ENCODE measurements around the gene CCDC157. TPM values are rescaled to one million over a fixed set of nuclear protein-coding genes. Genes with fewer than 3 reads are reported as not detected.

Gene CCDC157
- total RNA-seq, 1 donor: 2.9 TPM

- no peaks in the 10 kb centered on the region for H3K27me3 ChIP-seq (ENCODE audit: insufficient read depth, low read length)
- no peak overlapping the region for H3K4me2 ChIP-seq (ENCODE audit: insufficient read depth, low read length)
- no peaks in the 10 kb centered on the region for H4K20me1 ChIP-seq (ENCODE audit: insufficient read depth, low read length)
- H3K9me3 ChIP-seq (ENCODE audit: low read depth, low read length): no peaks in the 10 kb centered on the region
- H3K36me3 ChIP-seq (ENCODE audit: insufficient read depth, low read length): peaks cover 19% of the 10 kb centered on the region
- DNase-seq (ENCODE audit: insufficient read length, low spot score, missing footprints): peak; percentile 53
- TF ChIP-seq CTCF (IDR thresholded peaks at IDR 0.05; ENCODE audit: extremely low read depth, low read depth, low read length): no peak
- H3K4me1 ChIP-seq (ENCODE audit: insufficient read depth, low read length): peaks cover 9% of the 10 kb centered on the region
- H3K79me2 ChIP-seq (ENCODE audit: insufficient read depth, low read length): peaks cover 8% of the 10 kb centered on the region
- H3K27ac ChIP-seq (ENCODE audit: low read depth, low read length): no peak overlapping the region
- H3K4me3 ChIP-seq (ENCODE audit: insufficient read depth, low read length): no peak overlapping the region
- H2AFZ ChIP-seq (ENCODE audit: low read length): no peak overlapping the region
Measured at GRCh38 chr22:30383061-30383460, 26.3 kb downstream of the CCDC157 start.

GRCh38 chr22:30385942-30386341, 29.1 kb downstream of the CCDC157 start:
- TF ChIP-seq CTCF (IDR thresholded peaks at IDR 0.05; ENCODE audit: extremely low read depth, low read depth, low read length): no peak

DNA sequence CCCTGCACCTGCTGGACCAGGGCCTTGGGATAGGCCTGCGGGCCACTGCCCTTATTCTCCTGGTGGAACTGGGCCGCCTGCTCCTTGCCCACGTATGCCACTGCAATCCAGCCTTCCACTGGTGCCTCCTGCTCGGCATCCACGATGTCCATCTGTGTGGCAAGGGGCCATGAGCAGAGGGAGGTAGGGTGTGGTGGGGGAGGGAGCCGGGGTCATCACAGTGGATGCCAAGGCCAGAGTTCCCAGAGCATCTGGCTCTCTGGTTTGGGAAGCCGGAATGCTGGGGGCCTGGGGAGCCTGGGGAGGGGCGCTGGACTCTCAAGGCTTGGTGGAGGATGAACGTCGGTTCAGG, 29.8 kb downstream of the CCDC157 start:
- Histone ChIP-seq H3K36me3 (ENCODE audit: insufficient read depth, low read length) (peaks cover 13% of the 10 kb centered on the region), H3K9me3 (ENCODE audit: low read depth, low read length) (no peaks in the 10 kb centered on the region), H4K20me1 (ENCODE audit: insufficient read depth, low read length) (no peaks in the 10 kb centered on the region), H3K4me1 (ENCODE audit: insufficient read depth, low read length) (peaks cover 12% of the 10 kb centered on the region), H3K27ac (ENCODE audit: low read depth, low read length) (no peak overlapping the region), H3K4me3 (ENCODE audit: insufficient read depth, low read length) (peak overlapping the region; percentile 79), H3K27me3 (ENCODE audit: insufficient read depth, low read length) (no peaks in the 10 kb centered on the region), H3K4me2 (ENCODE audit: insufficient read depth, low read length) (peak overlapping the region; percentile 84), H3K79me2 (ENCODE audit: insufficient read depth, low read length) (peaks cover 8% of the 10 kb centered on the region), H2AFZ (ENCODE audit: low read length) (peak overlapping the region; percentile 72)
- TF ChIP-seq CTCF (IDR thresholded peaks at IDR 0.05; ENCODE audit: extremely low read depth, low read depth, low read length): no peak
- no peak for DNase-seq (ENCODE audit: insufficient read length, low spot score, missing footprints)

More at GRCh38 chr22:30385942-30386341, 29.1 kb downstream of the CCDC157 start:
- H3K9me3 ChIP-seq (ENCODE audit: low read depth, low read length): no peaks in the 10 kb centered on the region
- peak; percentile 83 for DNase-seq (ENCODE audit: insufficient read length, low spot score, missing footprints)
- H3K27ac ChIP-seq (ENCODE audit: low read depth, low read length): no peak overlapping the region
- H4K20me1 ChIP-seq (ENCODE audit: insufficient read depth, low read length): no peaks in the 10 kb centered on the region
- H3K4me3 ChIP-seq (ENCODE audit: insufficient read depth, low read length): no peak overlapping the region
- peaks cover 8% of the 10 kb centered on the region for H3K79me2 ChIP-seq (ENCODE audit: insufficient read depth, low read length)
- peaks cover 9% of the 10 kb centered on the region for H3K4me1 ChIP-seq (ENCODE audit: insufficient read depth, low read length)
- H3K36me3 ChIP-seq (ENCODE audit: insufficient read depth, low read length): peaks cover 16% of the 10 kb centered on the region
- no peak overlapping the region for H2AFZ ChIP-seq (ENCODE audit: low read length)
- H3K4me2 ChIP-seq (ENCODE audit: insufficient read depth, low read length): peak overlapping the region; percentile 84
- no peaks in the 10 kb centered on the region for H3K27me3 ChIP-seq (ENCODE audit: insufficient read depth, low read length)

DNA sequence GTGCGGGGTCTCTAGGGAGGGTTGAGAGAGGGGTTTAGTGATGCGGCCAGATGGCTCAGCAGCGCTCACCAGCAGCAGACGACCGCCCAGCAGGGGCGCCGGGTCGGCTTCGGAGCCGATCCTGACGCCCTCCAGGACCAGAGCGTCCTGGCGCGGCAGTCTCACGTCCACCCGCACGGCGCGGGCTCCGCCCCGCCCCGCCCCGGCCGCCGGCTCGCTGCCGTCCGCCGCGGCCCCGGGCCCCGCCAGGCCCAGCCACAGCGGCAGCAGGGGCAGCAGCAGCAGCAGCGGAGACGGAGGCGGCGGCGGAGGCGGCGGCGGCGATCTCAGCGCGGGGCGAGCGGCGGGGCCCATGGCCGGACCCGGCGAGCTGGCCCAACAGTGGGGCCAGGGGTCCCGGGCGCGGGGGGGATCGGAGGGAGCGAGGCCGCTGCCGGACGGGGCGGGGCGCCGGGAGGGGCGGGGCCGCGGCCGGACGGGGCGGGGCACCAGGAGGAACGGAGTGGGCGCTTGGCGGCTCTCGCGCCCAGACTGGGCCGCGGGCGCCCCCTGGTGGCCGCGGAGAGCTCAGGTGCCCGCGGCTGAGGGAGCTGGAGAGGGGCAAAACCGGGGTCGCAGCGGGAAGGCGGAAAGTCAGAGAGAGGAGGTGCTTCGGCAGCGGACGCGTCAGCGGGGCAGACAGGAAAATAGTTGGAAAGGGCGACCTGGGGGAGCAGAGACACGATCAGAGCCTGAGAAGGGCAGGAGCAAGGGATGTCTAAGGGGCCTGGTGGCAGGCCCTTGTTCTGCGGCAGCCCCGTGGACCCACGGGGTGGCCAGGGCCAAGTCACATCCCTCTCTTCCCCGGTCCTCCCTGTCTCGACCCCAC, 30.4 kb downstream of the CCDC157 start, which contains the start of gene RNF215:
RNF215 (minus strand) TSS at position 452 of the 868 bp plus-strand sequence; CDS start at position 354, 98 bp downstream.
- Histone ChIP-seq H3K4me3 (ENCODE audit: insufficient read depth, low read length) (peak within 1 kb of the TSS; percentile 79), H3K27me3 (ENCODE audit: insufficient read depth, low read length) (no peaks in the 10 kb centered on the region), H4K20me1 (ENCODE audit: insufficient read depth, low read length) (no peaks in the 10 kb centered on the region), H3K9me3 (ENCODE audit: low read depth, low read length) (no peaks in the 10 kb centered on the region), H3K4me1 (ENCODE audit: insufficient read depth, low read length) (peaks cover 12% of the 10 kb centered on the region), H3K36me3 (ENCODE audit: insufficient read depth, low read length) (peaks cover 13% of the 10 kb centered on the region), H3K4me2 (ENCODE audit: insufficient read depth, low read length) (peak within 1 kb of the TSS; percentile 86), H3K79me2 (ENCODE audit: insufficient read depth, low read length) (peaks cover 8% of the 10 kb centered on the region), H3K27ac (ENCODE audit: low read depth, low read length) (no peak within 1 kb of the TSS), H2AFZ (ENCODE audit: low read length) (peak within 1 kb of the TSS; percentile 95)
- DNase-seq (ENCODE audit: insufficient read length, low spot score, missing footprints): peak; percentile 100
- peak; percentile 63 for TF ChIP-seq CTCF (IDR thresholded peaks at IDR 0.05; ENCODE audit: extremely low read depth, low read depth, low read length)
